B cell (primary cell): ENCODE measurements around the gene MET. TPM values are rescaled to one million over a fixed set of nuclear protein-coding genes. Genes with fewer than 3 reads are reported as not detected.

Experiments
- ATAC-seq: fragments of 200-7000 bp; cut with Tn5 transposase; one replicate; pipeline ENCODE4 v1.10.0; 2021; ENCODE audit warnings: low read depth, mild to moderate bottlenecking, moderate number of reproducible peaks, moderate library complexity
- CTCF ChIA-PET: fragments of 350-600 bp; sonication (Branson Sonifier 250); formaldehyde crosslinking; loops from one replicate; lab custom pipeline; 2021; ENCODE audit warnings: antibody characterized with exemption, inconsistent platforms; lab: Charles Lee
- POLR2A ChIA-PET: fragments of 350-600 bp; sonication (Branson Sonifier 250); formaldehyde crosslinking; loops from one replicate; lab custom pipeline; 2021; ENCODE audit warnings: antibody characterized with exemption; lab: Charles Lee
- DNase-seq: peaks from one replicate; pipeline ENCODE4 v3.0.0; 2013
- H2AFZ ChIP-seq: 2 replicates; pipeline ENCODE4 v1.6.1; 2012; ENCODE audit warnings: mild to moderate bottlenecking, low read depth, low read length; ENCODE audit not compliant: insufficient read depth, poor library complexity, severe bottlenecking
- H3K27ac ChIP-seq, 2 donors: 1 replicate in 1 of 2; 2 replicates in 1 of 2; pipeline ENCODE4 v1.5.1; 2012 to 2013; ENCODE audit warnings: low read length in 2 of 2, mild to moderate bottlenecking in 2 of 2, moderate library complexity in 1 of 2
- H3K27me3 ChIP-seq, 4 experiments: fragments of 200-600 bp in 1 of 4; sonication (generic) in 1 of 4; replicated peaks in 1 of 4; 1 replicate in 2 of 4; 2 replicates in 2 of 4; pipeline versions ENCODE4 v1.6.1 to v1.7.0; 2013 to 2016; ENCODE audit warnings: low read length in 3 of 4, mild to moderate bottlenecking in 2 of 4, mixed read lengths in 1 of 4, moderate library complexity in 1 of 4; ENCODE audit not compliant: insufficient read depth in 4 of 4, control insufficient read depth in 3 of 4; ENCODE audit errors: control extremely low read depth in 1 of 4
- H3K36me3 ChIP-seq, 2 experiments: replicated peaks in 1 of 2; 1 replicate in 1 of 2; 2 replicates in 1 of 2; pipeline versions ENCODE4 v1.6.1 to v1.7.1; 2013; ENCODE audit warnings: low read length in 1 of 2; ENCODE audit not compliant: insufficient read depth in 2 of 2, control insufficient read depth in 1 of 2; ENCODE audit errors: control extremely low read depth in 1 of 2, extremely low read depth in 1 of 2
- H3K4me1 ChIP-seq, 2 donors: fragments of 200-600 bp in 1 of 2; sonication (generic) in 1 of 2; 1 replicate in 1 of 2; 2 replicates in 1 of 2; pipeline versions ENCODE4 v1.5.1 to v1.6.1; 2013 to 2017; ENCODE audit warnings: low read length in 2 of 2; ENCODE audit not compliant: control insufficient read depth in 2 of 2, insufficient read depth in 2 of 2
- H3K4me2 ChIP-seq: replicated peaks from 2 replicates; pipeline ENCODE3; 2012; ENCODE audit warnings: mild to moderate bottlenecking, low read depth, low read length; ENCODE audit not compliant: poor library complexity, severe bottlenecking
- H3K4me3 ChIP-seq, 5 experiments: fragments of 200-600 bp in 1 of 5; sonication (generic) in 1 of 5; 1 replicate in 3 of 5; 2 replicates in 2 of 5; pipeline versions ENCODE4 v1.5.1 to v1.7.0; 2011 to 2016; ENCODE audit warnings: low read length in 4 of 5, mild to moderate bottlenecking in 4 of 5, low read depth in 2 of 5, control low read depth in 1 of 5, moderate library complexity in 1 of 5; ENCODE audit not compliant: insufficient read depth in 1 of 5; ENCODE audit errors: control extremely low read depth in 1 of 5, extremely low read depth in 1 of 5
- H3K79me2 ChIP-seq: fragments of 200-600 bp; sonication (generic); one replicate; pipeline ENCODE4 v1.6.0; 2016; ENCODE audit warnings: low read length; ENCODE audit not compliant: control insufficient read depth, insufficient read depth
- H3K9ac ChIP-seq: fragments of 200-600 bp; sonication (generic); 2 replicates; pipeline ENCODE4 v1.6.1; 2017; ENCODE audit warnings: mild to moderate bottlenecking, low read length, moderate library complexity
- H3K9me3 ChIP-seq, 3 donors: one replicate each; pipeline versions ENCODE4 v1.6.1 to v1.7.1; 2013; ENCODE audit warnings: low read length in 2 of 3; ENCODE audit not compliant: control insufficient read depth in 2 of 3, insufficient read depth in 1 of 3; ENCODE audit errors: control extremely low read depth in 1 of 3
- H4K20me1 ChIP-seq: 2 replicates; pipeline ENCODE4 v1.6.0; 2012; ENCODE audit warnings: mild to moderate bottlenecking, low read length; ENCODE audit not compliant: insufficient read depth, control insufficient read depth, poor library complexity, severe bottlenecking
- H3K27ac Mint-ChIP-seq: one replicate; pipeline ENCODE4 v1.8.0; 2021; ENCODE audit warnings: mixed read lengths
- H3K27me3 Mint-ChIP-seq: one replicate; pipeline ENCODE4 v1.8.0; 2021; ENCODE audit warnings: mixed read lengths
- H3K4me1 Mint-ChIP-seq: one replicate; pipeline ENCODE4 v1.8.0; 2021; ENCODE audit warnings: mixed read lengths
- H3K4me3 Mint-ChIP-seq: one replicate; pipeline ENCODE4 v1.8.0; 2021; ENCODE audit warnings: mixed read lengths
- H3K9me3 Mint-ChIP-seq: one replicate; pipeline ENCODE4 v1.8.0; 2022; ENCODE audit warnings: mixed read lengths; ENCODE audit not compliant: insufficient read depth
- EZH2 ChIP-seq: IDR thresholded peaks from 2 replicates; pipeline ENCODE4 v1.6.1; 2012; ENCODE audit warnings: borderline replicate concordance, low read depth, mild to moderate bottlenecking, moderate library complexity, low read length; ENCODE audit not compliant: insufficient read depth, poor library complexity, severe bottlenecking
- WGBS: methylation state at CpG from one replicate; pipeline ENCODE4 v1.1.5; 2013; ENCODE audit warnings: missing lambda C conversion rate; ENCODE audit not compliant: insufficient coverage; 5-methylcytosine and 5-hydroxymethylcytosine counted together
- intact Hi-C: fragments of 100-400 bp; cut with micrococcal nuclease; formaldehyde crosslinking; loops from one replicate; pipeline ENCODE4 v1.10.0; 2022
- polyA plus RNA-seq: library from polyadenylated mRNA; depleted of rRNA; stranded (reverse); fragments of >200 nt; gene quantifications from 2 replicates; pipeline ENCODE4 v1.2.3, GENCODE V29; 2012
- total RNA-seq, 2 donors: library from RNA; stranded (reverse); fragments of 120-200 nt in 1 of 2; gene quantifications; 1 replicate in 1 of 2; 2 replicates in 1 of 2; pipeline versions ENCODE4 v1.2.3 to v1.2.4, GENCODE V29; 2013 to 2022
- TF ChIP-seq, protein P1 (sequence below): fragments of 200-600 bp; IDR thresholded peaks from one replicate; pipeline ENCODE4 v1.8.0; 2022; ENCODE audit warnings: antibody characterized with exemption, mild to moderate bottlenecking

Gene MET
- total and polyA plus RNA-seq, 2 donors (not counting 1 experiment from before 2014, with no cell fraction given) = 0.03 to 0.59 TPM

DNA sequence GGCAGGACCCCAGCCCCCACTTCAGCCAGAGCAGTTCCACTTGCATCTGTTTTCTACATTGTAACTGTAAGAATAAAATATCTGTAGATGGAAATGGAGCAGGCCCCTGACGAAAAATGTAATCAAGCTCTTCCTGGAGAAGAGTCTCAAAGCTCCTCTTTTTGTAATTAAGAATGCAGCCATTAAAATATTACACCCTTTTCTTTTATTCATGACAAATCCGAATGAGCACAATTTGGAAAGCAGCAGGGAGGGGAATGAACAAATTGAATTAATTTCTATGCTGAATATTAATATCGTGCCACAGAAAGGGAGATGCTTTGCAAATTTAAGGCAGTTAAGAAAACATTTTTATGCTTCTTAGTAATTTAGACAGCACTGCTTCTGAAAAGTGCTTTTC lies 165.6 kb downstream of the MET start:
- intact Hi-C loops = no loop called here
- Mint-ChIP-seq H3K4me1 (peaks cover 12% of the 10 kb centered on the region), H3K9me3 (no peaks in the 10 kb centered on the region), H3K4me3 (no peak overlapping the region), H3K27me3 (peaks cover 12% of the 10 kb centered on the region), H3K27ac (no peak overlapping the region)
- H3K4me3 ChIP-seq = no peak overlapping the region
- no peak overlapping the region for H3K9ac ChIP-seq
- ATAC-seq (no peak), DNase-seq (no peak)
- H3K36me3 ChIP-seq = no peaks in the 10 kb centered on the region
- no peak overlapping the region for H3K4me2 ChIP-seq
- no peaks in the 10 kb centered on the region for H3K9me3 ChIP-seq
- no peaks in the 10 kb centered on the region for H4K20me1 ChIP-seq
- 100% methylated on average over 1 of the region's 3 CpGs for WGBS
- peaks cover 0 to 5% (median 0%) of the 10 kb centered on the region in 4 experiments for H3K27me3 ChIP-seq
- no peak overlapping the region for H2AFZ ChIP-seq
- no peaks in the 10 kb centered on the region for H3K79me2 ChIP-seq
- POLR2A ChIA-PET = no interaction called here
- H3K27ac ChIP-seq = no peak overlapping the region
- no peak for TF ChIP-seq EZH2
- TF ChIP-seq, protein P1, sequence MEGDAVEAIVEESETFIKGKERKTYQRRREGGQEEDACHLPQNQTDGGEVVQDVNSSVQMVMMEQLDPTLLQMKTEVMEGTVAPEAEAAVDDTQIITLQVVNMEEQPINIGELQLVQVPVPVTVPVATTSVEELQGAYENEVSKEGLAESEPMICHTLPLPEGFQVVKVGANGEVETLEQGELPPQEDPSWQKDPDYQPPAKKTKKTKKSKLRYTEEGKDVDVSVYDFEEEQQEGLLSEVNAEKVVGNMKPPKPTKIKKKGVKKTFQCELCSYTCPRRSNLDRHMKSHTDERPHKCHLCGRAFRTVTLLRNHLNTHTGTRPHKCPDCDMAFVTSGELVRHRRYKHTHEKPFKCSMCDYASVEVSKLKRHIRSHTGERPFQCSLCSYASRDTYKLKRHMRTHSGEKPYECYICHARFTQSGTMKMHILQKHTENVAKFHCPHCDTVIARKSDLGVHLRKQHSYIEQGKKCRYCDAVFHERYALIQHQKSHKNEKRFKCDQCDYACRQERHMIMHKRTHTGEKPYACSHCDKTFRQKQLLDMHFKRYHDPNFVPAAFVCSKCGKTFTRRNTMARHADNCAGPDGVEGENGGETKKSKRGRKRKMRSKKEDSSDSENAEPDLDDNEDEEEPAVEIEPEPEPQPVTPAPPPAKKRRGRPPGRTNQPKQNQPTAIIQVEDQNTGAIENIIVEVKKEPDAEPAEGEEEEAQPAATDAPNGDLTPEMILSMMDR = no peak
- H3K4me1 ChIP-seq = peaks cover 13% of the 10 kb centered on the region in 2 donors
- CTCF ChIA-PET = no interaction called here

DNA sequence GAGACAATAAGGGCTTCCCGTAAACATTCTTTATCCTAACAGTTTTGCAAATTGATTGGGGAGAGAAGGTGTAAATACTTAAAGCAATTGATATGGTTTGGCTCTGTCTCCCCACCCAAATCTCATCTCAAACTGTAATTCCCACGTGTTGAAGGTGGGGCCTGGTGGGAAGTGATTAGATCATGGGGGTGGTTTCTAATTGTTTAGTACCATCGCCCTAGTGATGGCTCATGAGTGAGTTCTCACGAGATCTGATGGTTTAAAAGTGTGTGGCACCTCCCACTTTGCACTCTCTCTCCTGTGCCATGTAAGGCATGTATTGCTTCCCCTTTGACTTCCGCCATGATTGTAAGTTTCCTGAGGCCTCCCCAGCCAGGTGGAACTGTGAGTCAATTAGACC lies 168.3 kb downstream of the MET start:
- intact Hi-C loops = no loop called here
- H3K9ac ChIP-seq = no peak overlapping the region
- H3K4me3 Mint-ChIP-seq = no peak overlapping the region
- H3K9me3 Mint-ChIP-seq = no peaks in the 10 kb centered on the region
- H3K4me1 Mint-ChIP-seq = peaks cover 25% of the 10 kb centered on the region
- WGBS = no CpG with 5 or more reads among the region's 5 CpGs
- H3K27ac Mint-ChIP-seq = no peak overlapping the region
- no peak overlapping the region for H3K4me2 ChIP-seq
- H2AFZ ChIP-seq = no peak overlapping the region
- no peak for ATAC-seq
- no peaks in the 10 kb centered on the region for H3K36me3 ChIP-seq
- no peak overlapping the region for H3K27ac ChIP-seq
- DNase-seq = no peak
- TF ChIP-seq, protein P1 = no peak
- TF ChIP-seq EZH2 = no peak
- ChIA-PET CTCF (no interaction called here), POLR2A (no interaction called here)
- H3K4me1 ChIP-seq = peaks cover 26 to 27% of the 10 kb centered on the region in 2 donors
- H3K27me3 ChIP-seq = peaks cover 0 to 2% (median 0%) of the 10 kb centered on the region in 4 experiments
- no peaks in the 10 kb centered on the region for H3K79me2 ChIP-seq
- no peak overlapping the region for H3K4me3 ChIP-seq
- H3K27me3 Mint-ChIP-seq = peaks cover 6% of the 10 kb centered on the region
- peaks cover 0 to 4% (median 0%) of the 10 kb centered on the region in 3 donors for H3K9me3 ChIP-seq
- no peaks in the 10 kb centered on the region for H4K20me1 ChIP-seq
